ENCODE data around the gene SGSH.

The SGSH gene

DNA sequence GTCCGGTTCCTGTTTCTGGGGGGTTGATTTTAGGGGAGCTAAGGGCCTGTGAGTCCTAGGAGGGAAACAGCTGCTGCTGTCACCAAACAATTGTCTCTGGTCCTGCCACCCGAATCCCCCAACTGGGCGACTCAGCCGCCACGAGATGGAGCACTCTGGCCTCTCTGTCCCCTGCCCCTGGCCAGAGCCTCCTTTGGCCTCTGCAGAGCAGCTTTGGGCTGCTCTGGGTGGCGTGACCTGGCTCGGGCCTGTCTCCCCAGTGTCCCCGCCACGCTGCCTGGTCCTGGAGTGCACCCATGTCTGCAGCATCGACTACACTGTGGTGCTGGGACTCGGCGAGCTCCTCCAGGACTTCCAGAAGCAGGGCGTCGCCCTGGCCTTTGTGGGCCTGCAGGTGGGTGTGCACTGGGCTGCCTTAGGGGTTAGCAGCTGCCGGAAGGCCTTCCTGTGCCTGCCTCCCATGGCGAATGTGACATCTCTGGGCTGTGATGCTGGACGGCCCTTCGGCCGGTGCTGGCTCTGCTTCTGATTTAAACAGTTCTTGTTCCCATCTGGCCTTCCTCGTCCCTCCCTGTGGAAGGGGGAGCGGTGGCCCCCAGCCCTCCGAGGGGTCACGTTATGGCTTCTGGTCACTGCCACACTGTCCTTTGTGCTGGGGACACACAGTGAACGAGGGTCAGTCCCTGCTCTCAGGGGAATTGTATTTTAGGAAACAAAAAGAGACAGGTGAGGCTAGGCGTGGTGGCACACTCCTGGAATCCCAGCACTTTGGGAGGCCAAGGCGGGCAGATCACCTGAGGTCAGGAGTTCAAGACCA lies 29.0 kb upstream of the SGSH start:
- Histone ChIP-seq H3K27ac (no peak overlapping the region), H3K4me3 (ENCODE audit: low read depth, low read length) (no peak overlapping the region), H3K36me3 (peaks cover 15% of the 10 kb centered on the region), H3K9me3 (ENCODE audit: severe bottlenecking) (no peaks in the 10 kb centered on the region), H3K27me3 (ENCODE audit: insufficient read depth, low read depth, severe bottlenecking) (no peaks in the 10 kb centered on the region)
- TF ChIP-seq, protein P1, sequence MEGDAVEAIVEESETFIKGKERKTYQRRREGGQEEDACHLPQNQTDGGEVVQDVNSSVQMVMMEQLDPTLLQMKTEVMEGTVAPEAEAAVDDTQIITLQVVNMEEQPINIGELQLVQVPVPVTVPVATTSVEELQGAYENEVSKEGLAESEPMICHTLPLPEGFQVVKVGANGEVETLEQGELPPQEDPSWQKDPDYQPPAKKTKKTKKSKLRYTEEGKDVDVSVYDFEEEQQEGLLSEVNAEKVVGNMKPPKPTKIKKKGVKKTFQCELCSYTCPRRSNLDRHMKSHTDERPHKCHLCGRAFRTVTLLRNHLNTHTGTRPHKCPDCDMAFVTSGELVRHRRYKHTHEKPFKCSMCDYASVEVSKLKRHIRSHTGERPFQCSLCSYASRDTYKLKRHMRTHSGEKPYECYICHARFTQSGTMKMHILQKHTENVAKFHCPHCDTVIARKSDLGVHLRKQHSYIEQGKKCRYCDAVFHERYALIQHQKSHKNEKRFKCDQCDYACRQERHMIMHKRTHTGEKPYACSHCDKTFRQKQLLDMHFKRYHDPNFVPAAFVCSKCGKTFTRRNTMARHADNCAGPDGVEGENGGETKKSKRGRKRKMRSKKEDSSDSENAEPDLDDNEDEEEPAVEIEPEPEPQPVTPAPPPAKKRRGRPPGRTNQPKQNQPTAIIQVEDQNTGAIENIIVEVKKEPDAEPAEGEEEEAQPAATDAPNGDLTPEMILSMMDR (IDR thresholded peaks at IDR 0.05; ENCODE audit: low read depth, low read length) = peak; percentile 15; the same call in 1 of the 2 replicates
- no peak for DNase-seq

- Histone ChIP-seq H3K9me3 (ENCODE audit: severe bottlenecking) (no peaks in the 10 kb centered on the region), H3K36me3 (peaks cover 15% of the 10 kb centered on the region), H3K27me3 (ENCODE audit: insufficient read depth, low read depth, severe bottlenecking) (no peaks in the 10 kb centered on the region), H3K27ac (no peak overlapping the region), H3K4me3 (ENCODE audit: low read depth, low read length) (no peak overlapping the region)
- no peak for DNase-seq
- TF ChIP-seq, protein P1 (IDR thresholded peaks at IDR 0.05; ENCODE audit: low read depth, low read length) = no peak
These were observed 28.1 kb upstream of the SGSH start for GRCh38 chr17:80248001-80248893.

- no peak for DNase-seq
- Histone ChIP-seq H3K9me3 (ENCODE audit: severe bottlenecking) (no peaks in the 10 kb centered on the region), H3K4me3 (ENCODE audit: low read depth, low read length) (no peak overlapping the region), H3K36me3 (peaks cover 20% of the 10 kb centered on the region), H3K27ac (no peak overlapping the region), H3K27me3 (ENCODE audit: insufficient read depth, low read depth, severe bottlenecking) (no peaks in the 10 kb centered on the region)
- TF ChIP-seq, protein P1 (IDR thresholded peaks at IDR 0.05; ENCODE audit: low read depth, low read length) = no peak
These were observed 27.4 kb upstream of the SGSH start for GRCh38 chr17:80247561-80247960.

DNA sequence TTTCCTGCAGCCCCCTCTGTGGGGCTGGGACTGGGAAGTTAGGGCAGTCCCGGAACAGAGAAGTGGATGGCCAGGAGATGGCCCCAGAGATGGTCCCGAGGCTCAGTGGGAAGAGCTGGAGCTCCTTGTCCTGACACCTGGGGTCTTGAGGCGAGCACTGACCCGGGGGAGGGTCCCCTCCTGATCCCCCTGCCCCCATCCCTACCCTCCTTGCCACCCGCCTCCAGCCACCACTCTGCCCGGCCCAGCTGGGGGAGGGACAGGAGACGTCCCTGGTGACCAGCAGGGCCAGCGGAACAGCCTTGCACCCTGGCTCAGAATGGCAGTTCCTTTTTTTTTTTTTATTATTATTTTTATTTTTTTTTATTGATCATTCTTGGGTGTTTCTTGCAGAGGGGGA lies 26.6 kb upstream of the SGSH start:
- DNase-seq = no peak
- H3K27ac ChIP-seq = no peak overlapping the region
- peaks cover 24% of the 10 kb centered on the region for H3K36me3 ChIP-seq
- TF ChIP-seq, protein P1 (IDR thresholded peaks at IDR 0.05; ENCODE audit: low read depth, low read length) = no peak
- no peaks in the 10 kb centered on the region for H3K27me3 ChIP-seq (ENCODE audit: insufficient read depth, low read depth, severe bottlenecking)
- H3K4me3 ChIP-seq (ENCODE audit: low read depth, low read length) = no peak overlapping the region
- H3K9me3 ChIP-seq (ENCODE audit: severe bottlenecking) = no peaks in the 10 kb centered on the region

DNA sequence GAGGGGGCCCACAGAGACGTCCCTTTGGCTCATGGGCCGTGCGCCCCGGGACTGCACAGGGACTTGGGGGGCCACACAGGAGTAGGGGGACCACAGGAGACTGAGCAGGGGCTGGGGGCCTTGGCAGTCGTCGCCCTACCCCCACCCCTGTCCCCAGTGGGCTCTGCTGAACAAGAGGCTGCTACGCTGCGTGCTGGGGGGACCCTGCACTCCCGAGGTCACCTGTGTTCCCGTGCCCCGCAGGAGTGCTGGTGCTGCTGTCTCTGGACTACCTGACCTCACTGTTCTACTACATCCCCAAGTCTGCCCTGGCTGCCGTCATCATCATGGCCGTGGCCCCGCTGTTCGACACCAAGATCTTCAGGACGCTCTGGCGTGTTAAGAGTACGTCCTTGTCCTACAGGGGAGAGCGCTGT lies 26.1 kb upstream of the SGSH start:
- no peak for DNase-seq
- Histone ChIP-seq H3K27me3 (ENCODE audit: insufficient read depth, low read depth, severe bottlenecking) (no peaks in the 10 kb centered on the region), H3K27ac (no peak overlapping the region), H3K4me3 (ENCODE audit: low read depth, low read length) (no peak overlapping the region), H3K36me3 (peaks cover 27% of the 10 kb centered on the region), H3K9me3 (ENCODE audit: severe bottlenecking) (no peaks in the 10 kb centered on the region)
- TF ChIP-seq, protein P1 (IDR thresholded peaks at IDR 0.05; ENCODE audit: low read depth, low read length) = no peak
